Measurements from ENCODE around the gene CCDC7.

CCDC7 gene

GRCh38 chr10:32409741-32410140, 36.2 kb upstream of the CCDC7 start:
- peaks cover 9% of the 10 kb centered on the region for H3K4me1 ChIP-seq (ENCODE audit: insufficient read depth, low read length, poor library complexity, severe bottlenecking)
- H3K4me3 ChIP-seq (ENCODE audit: low read length, poor library complexity, severe bottlenecking), result no peak overlapping the region
- H3K79me2 ChIP-seq (ENCODE audit: insufficient read depth, low read length), result no peaks in the 10 kb centered on the region
- TF ChIP-seq EZH2phosphoT487 (IDR thresholded peaks at IDR 0.05; ENCODE audit: borderline replicate concordance), result no peak
- TF ChIP-seq CTCF (conservative IDR thresholded peaks at IDR 0.05; ENCODE audit: low read length), result no peak
- H3K9me3 ChIP-seq (ENCODE audit: insufficient read depth, low read depth, low read length), result no peaks in the 10 kb centered on the region
- H3K36me3 ChIP-seq (ENCODE audit: insufficient read depth, low read length), result no peaks in the 10 kb centered on the region
- no peak overlapping the region for H2AFZ ChIP-seq (ENCODE audit: low read length)
- no peaks in the 10 kb centered on the region for H3K27me3 ChIP-seq (ENCODE audit: insufficient read depth, low read length, poor library complexity, severe bottlenecking)
- no peaks in the 10 kb centered on the region for H3K9me2 ChIP-seq (replicated peaks; ENCODE audit: low read depth, low read length)
- H3F3A ChIP-seq (ENCODE audit: low read depth), result no peaks in the 10 kb centered on the region
- no peak overlapping the region for H3K4me2 ChIP-seq (ENCODE audit: low read depth, low read length, poor library complexity, severe bottlenecking)
- H4K20me1 ChIP-seq (ENCODE audit: insufficient read depth, low read length, poor library complexity, severe bottlenecking), result no peaks in the 10 kb centered on the region
- no peak overlapping the region for H3K9ac ChIP-seq (ENCODE audit: low read depth, low read length, poor library complexity, severe bottlenecking)

- Histone ChIP-seq H3K36me3 (ENCODE audit: insufficient read depth, low read length) (no peaks in the 10 kb centered on the region), H3K9me2 (replicated peaks; ENCODE audit: low read depth, low read length) (no peaks in the 10 kb centered on the region), H3K4me2 (ENCODE audit: low read depth, low read length, poor library complexity, severe bottlenecking) (no peak overlapping the region), H4K20me1 (ENCODE audit: insufficient read depth, low read length, poor library complexity, severe bottlenecking) (no peaks in the 10 kb centered on the region), H3K4me3 (ENCODE audit: low read length, poor library complexity, severe bottlenecking) (no peak overlapping the region), H2AFZ (ENCODE audit: low read length) (no peak overlapping the region), H3K4me1 (ENCODE audit: insufficient read depth, low read length, poor library complexity, severe bottlenecking) (peaks cover 9% of the 10 kb centered on the region), H3K9ac (ENCODE audit: low read depth, low read length, poor library complexity, severe bottlenecking) (no peak overlapping the region), H3K9me3 (ENCODE audit: insufficient read depth, low read depth, low read length) (no peaks in the 10 kb centered on the region), H3K27me3 (ENCODE audit: insufficient read depth, low read length, poor library complexity, severe bottlenecking) (no peaks in the 10 kb centered on the region), H3K79me2 (ENCODE audit: insufficient read depth, low read length) (no peaks in the 10 kb centered on the region), H3F3A (ENCODE audit: low read depth) (no peaks in the 10 kb centered on the region)
- TF ChIP-seq EZH2phosphoT487 (IDR thresholded peaks at IDR 0.05; ENCODE audit: borderline replicate concordance) (no peak), CTCF (conservative IDR thresholded peaks at IDR 0.05; ENCODE audit: low read length) (no peak)
Observed at GRCh38 chr10:32410569-32410968, 35.4 kb upstream of the CCDC7 start.

GRCh38 chr10:32411797-32412498, 34.0 kb upstream of the CCDC7 start:
- no peak overlapping the region for H3K4me3 ChIP-seq (ENCODE audit: low read length, poor library complexity, severe bottlenecking)
- no peaks in the 10 kb centered on the region for H3F3A ChIP-seq (ENCODE audit: low read depth)
- H3K79me2 ChIP-seq (ENCODE audit: insufficient read depth, low read length), result no peaks in the 10 kb centered on the region
- H3K9me2 ChIP-seq (replicated peaks; ENCODE audit: low read depth, low read length), result no peaks in the 10 kb centered on the region
- peaks cover 9% of the 10 kb centered on the region for H3K4me1 ChIP-seq (ENCODE audit: insufficient read depth, low read length, poor library complexity, severe bottlenecking)
- TF ChIP-seq EZH2phosphoT487 (IDR thresholded peaks at IDR 0.05; ENCODE audit: borderline replicate concordance), result no peak
- peak overlapping the region; percentile 15 for H3K4me2 ChIP-seq (ENCODE audit: low read depth, low read length, poor library complexity, severe bottlenecking)
- H3K9me3 ChIP-seq (ENCODE audit: insufficient read depth, low read depth, low read length), result no peaks in the 10 kb centered on the region
- no peaks in the 10 kb centered on the region for H3K36me3 ChIP-seq (ENCODE audit: insufficient read depth, low read length)
- no peak overlapping the region for H2AFZ ChIP-seq (ENCODE audit: low read length)
- H3K27me3 ChIP-seq (ENCODE audit: insufficient read depth, low read length, poor library complexity, severe bottlenecking), result no peaks in the 10 kb centered on the region
- H4K20me1 ChIP-seq (ENCODE audit: insufficient read depth, low read length, poor library complexity, severe bottlenecking), result no peaks in the 10 kb centered on the region
- H3K9ac ChIP-seq (ENCODE audit: low read depth, low read length, poor library complexity, severe bottlenecking), result no peak overlapping the region

GRCh38 chr10:32412499-32412853, 33.5 kb upstream of the CCDC7 start:
- Histone ChIP-seq H2AFZ (ENCODE audit: low read length) (no peak overlapping the region), H3K9me3 (ENCODE audit: insufficient read depth, low read depth, low read length) (no peaks in the 10 kb centered on the region), H3K4me2 (ENCODE audit: low read depth, low read length, poor library complexity, severe bottlenecking) (peak overlapping the region; percentile 15), H3K4me3 (ENCODE audit: low read length, poor library complexity, severe bottlenecking) (no peak overlapping the region), H3K9me2 (replicated peaks; ENCODE audit: low read depth, low read length) (no peaks in the 10 kb centered on the region), H3F3A (ENCODE audit: low read depth) (no peaks in the 10 kb centered on the region), H3K9ac (ENCODE audit: low read depth, low read length, poor library complexity, severe bottlenecking) (no peak overlapping the region), H3K4me1 (ENCODE audit: insufficient read depth, low read length, poor library complexity, severe bottlenecking) (peaks cover 9% of the 10 kb centered on the region), H4K20me1 (ENCODE audit: insufficient read depth, low read length, poor library complexity, severe bottlenecking) (no peaks in the 10 kb centered on the region), H3K79me2 (ENCODE audit: insufficient read depth, low read length) (no peaks in the 10 kb centered on the region), H3K27me3 (ENCODE audit: insufficient read depth, low read length, poor library complexity, severe bottlenecking) (no peaks in the 10 kb centered on the region), H3K36me3 (ENCODE audit: insufficient read depth, low read length) (no peaks in the 10 kb centered on the region)
- no peak for TF ChIP-seq EZH2phosphoT487 (IDR thresholded peaks at IDR 0.05; ENCODE audit: borderline replicate concordance)
- TF ChIP-seq CTCF (conservative IDR thresholded peaks at IDR 0.05; ENCODE audit: low read length), result no peak
